ENCODE results near the gene TJP2.

TJP2 gene

DNA sequence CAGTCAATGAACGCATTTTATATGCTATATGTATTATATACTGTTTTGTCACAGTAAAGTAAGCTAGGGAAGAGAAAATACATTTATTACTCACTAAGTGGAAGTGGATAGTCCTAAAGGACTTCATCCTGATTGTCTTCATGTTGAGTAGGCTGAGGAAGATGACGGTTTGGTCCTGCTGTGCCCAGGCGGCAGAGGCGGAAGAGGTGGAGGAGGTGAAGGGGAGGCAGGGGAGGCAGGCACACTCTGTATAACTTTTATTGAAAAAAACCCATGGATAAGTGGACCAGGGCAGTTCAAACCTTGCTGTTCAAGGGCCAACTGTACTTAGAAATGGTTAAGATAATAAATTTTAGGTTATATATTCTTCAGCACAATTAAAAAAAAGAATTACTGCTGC, 28.5 kb downstream of the TJP2 start:
- Histone ChIP-seq H3K36me3 (ENCODE audit: control insufficient read depth, insufficient read depth, low read length) (no peaks in the 10 kb centered on the region), H3K27ac (no peak overlapping the region), H3K9me3 (ENCODE audit: control insufficient read depth, low read length) (no peaks in the 10 kb centered on the region), H3K9ac (no peak overlapping the region), H3K4me3 (ENCODE audit: low read depth, low read length) (no peak overlapping the region), H3K4me1 (peaks cover 11% of the 10 kb centered on the region), H2AFZ (no peak overlapping the region), H3K27me3 (ENCODE audit: control insufficient read depth, insufficient read depth, low read length) (no peaks in the 10 kb centered on the region), H3K79me2 (peaks cover 9% of the 10 kb centered on the region), H3K4me2 (ENCODE audit: low read length) (no peak overlapping the region)
- TF ChIP-seq CTCF (IDR thresholded peaks at IDR 0.05): no peak

DNA sequence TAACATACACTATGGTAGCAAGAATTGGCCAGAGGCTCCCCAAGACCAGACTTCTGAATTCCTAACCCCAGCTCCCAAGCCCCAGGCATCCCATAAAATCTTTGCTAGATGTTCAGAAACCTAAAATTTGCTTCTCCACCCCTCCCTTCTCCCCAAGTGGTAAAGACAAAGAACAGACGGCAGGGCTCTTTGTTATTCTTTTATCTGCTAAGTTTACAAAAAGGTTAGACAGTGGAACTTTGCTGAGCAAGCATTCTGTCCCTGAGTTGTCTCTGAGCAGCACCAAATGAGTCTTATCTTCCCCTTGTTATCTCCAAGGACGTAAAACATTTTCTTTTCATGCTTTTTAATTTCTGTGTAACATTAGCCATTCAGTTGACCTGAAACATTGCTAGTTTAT, 30.2 kb downstream of the TJP2 start:
- Histone ChIP-seq H2AFZ (no peak overlapping the region), H3K27ac (peak overlapping the region; percentile 55), H3K9ac (no peak overlapping the region)

DNA sequence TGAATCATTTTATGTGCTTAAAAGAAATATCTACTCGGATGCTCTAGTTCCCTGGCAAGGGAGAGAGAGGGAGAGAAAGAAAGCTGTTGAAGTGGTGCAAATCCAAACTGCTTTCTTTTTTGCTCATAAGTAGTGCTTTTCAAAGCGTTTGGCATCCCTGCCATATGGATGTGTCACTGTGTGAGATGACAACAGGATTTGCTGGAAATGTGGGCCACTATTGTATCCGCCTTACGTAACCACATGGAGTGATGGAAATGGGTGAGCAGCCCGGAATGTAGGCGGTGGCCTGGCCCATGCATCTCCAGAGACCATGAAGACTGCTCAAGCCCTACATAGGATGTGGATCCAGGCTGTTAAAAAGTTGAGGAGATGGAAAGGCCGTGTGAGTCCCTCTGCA, 30.8 kb downstream of the TJP2 start:
- H3K9me3 ChIP-seq (ENCODE audit: control insufficient read depth, low read length): no peaks in the 10 kb centered on the region
- no peaks in the 10 kb centered on the region for H3K36me3 ChIP-seq (ENCODE audit: control insufficient read depth, insufficient read depth, low read length)
- H3K27ac ChIP-seq: peak overlapping the region; percentile 21
- no peak for TF ChIP-seq CTCF (IDR thresholded peaks at IDR 0.05)
- peaks cover 9% of the 10 kb centered on the region for H3K4me1 ChIP-seq
- H3K9ac ChIP-seq: no peak overlapping the region
- no peaks in the 10 kb centered on the region for H3K27me3 ChIP-seq (ENCODE audit: control insufficient read depth, insufficient read depth, low read length)
- peak overlapping the region; percentile 42 for H3K4me2 ChIP-seq (ENCODE audit: low read length)
- peaks cover 6% of the 10 kb centered on the region for H3K79me2 ChIP-seq
- H2AFZ ChIP-seq: no peak overlapping the region
- peak overlapping the region; percentile 23 for H3K4me3 ChIP-seq (ENCODE audit: low read depth, low read length)

More for the DNA sequence above, 30.2 kb downstream of the TJP2 start:
- Histone ChIP-seq H3K9me3 (ENCODE audit: control insufficient read depth, low read length) (no peaks in the 10 kb centered on the region), H3K36me3 (ENCODE audit: control insufficient read depth, insufficient read depth, low read length) (no peaks in the 10 kb centered on the region), H3K4me1 (peaks cover 9% of the 10 kb centered on the region), H3K27me3 (ENCODE audit: control insufficient read depth, insufficient read depth, low read length) (no peaks in the 10 kb centered on the region), H3K4me3 (ENCODE audit: low read depth, low read length) (peak overlapping the region; percentile 12), H3K4me2 (ENCODE audit: low read length) (peak overlapping the region; percentile 42), H3K79me2 (peaks cover 6% of the 10 kb centered on the region)
- TF ChIP-seq CTCF (IDR thresholded peaks at IDR 0.05): no peak

GRCh38 chr9:69206047-69206446, 32.0 kb downstream of the TJP2 start:
- no peak overlapping the region for H2AFZ ChIP-seq
- no peaks in the 10 kb centered on the region for H3K36me3 ChIP-seq (ENCODE audit: control insufficient read depth, insufficient read depth, low read length)
- no peak for TF ChIP-seq CTCF (IDR thresholded peaks at IDR 0.05)
- H3K9me3 ChIP-seq (ENCODE audit: control insufficient read depth, low read length): no peaks in the 10 kb centered on the region
- H3K4me2 ChIP-seq (ENCODE audit: low read length): no peak overlapping the region
- peaks cover 6% of the 10 kb centered on the region for H3K79me2 ChIP-seq
- no peak overlapping the region for H3K4me3 ChIP-seq (ENCODE audit: low read depth, low read length)
- H3K27ac ChIP-seq: no peak overlapping the region
- no peak overlapping the region for H3K9ac ChIP-seq
- peaks cover 9% of the 10 kb centered on the region for H3K4me1 ChIP-seq
- H3K27me3 ChIP-seq (ENCODE audit: control insufficient read depth, insufficient read depth, low read length): no peaks in the 10 kb centered on the region

- no peaks in the 10 kb centered on the region for H3K9me3 ChIP-seq (ENCODE audit: control insufficient read depth, low read length)
- H3K79me2 ChIP-seq: no peaks in the 10 kb centered on the region
- no peak overlapping the region for H3K4me2 ChIP-seq (ENCODE audit: low read length)
- H3K4me1 ChIP-seq: peaks cover 9% of the 10 kb centered on the region
- H3K4me3 ChIP-seq (ENCODE audit: low read depth, low read length): no peak overlapping the region
- no peak for TF ChIP-seq CTCF (IDR thresholded peaks at IDR 0.05)
- H3K27ac ChIP-seq: no peak overlapping the region
- H3K36me3 ChIP-seq (ENCODE audit: control insufficient read depth, insufficient read depth, low read length): no peaks in the 10 kb centered on the region
- no peaks in the 10 kb centered on the region for H3K27me3 ChIP-seq (ENCODE audit: control insufficient read depth, insufficient read depth, low read length)
- H2AFZ ChIP-seq: no peak overlapping the region
- H3K9ac ChIP-seq: no peak overlapping the region
Observed at GRCh38 chr9:69207503-69207902, 33.4 kb downstream of the TJP2 start.

Data from parathyroid adenoma (tissue), 2 donors.